ENCODE data around the gene INPP5B. TPM values are rescaled to one million over a fixed set of nuclear protein-coding genes. Genes with fewer than 3 reads are reported as not detected.

INPP5B gene
- total and polyA plus RNA-seq, 2 experiments from 2014 or later = 6.9 to 29.1 TPM

DNA sequence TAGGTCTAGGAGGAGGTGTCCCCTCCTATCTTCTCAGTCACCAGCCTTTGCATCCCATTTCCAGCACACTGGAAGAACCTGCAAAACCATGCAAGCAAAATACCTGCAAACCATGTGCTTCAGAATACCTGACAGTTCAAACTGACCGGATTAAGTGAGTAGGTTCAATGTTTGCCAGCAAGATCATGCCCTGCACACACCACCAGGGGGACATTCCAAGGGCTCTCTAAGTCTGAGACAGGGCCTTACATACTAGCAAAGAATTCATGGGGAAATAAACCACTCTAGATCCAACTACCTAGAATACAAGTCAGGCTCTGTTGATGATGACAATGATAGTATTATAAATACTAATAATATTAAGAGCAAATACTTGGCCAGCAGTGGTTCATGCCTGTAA, 27.6 kb downstream of the INPP5B start:
- no peaks in the 10 kb centered on the region for H3K27me3 Mint-ChIP-seq (ENCODE audit: insufficient read depth, low read depth, poor library complexity)
- H3K4me1 Mint-ChIP-seq = no peaks in the 10 kb centered on the region
- no peak overlapping the region for H3K4me3 Mint-ChIP-seq
- no peaks in the 10 kb centered on the region for H3K27me3 ChIP-seq (ENCODE audit: insufficient read depth)
- H3K9me2 ChIP-seq (ENCODE audit: insufficient read depth) = no peaks in the 10 kb centered on the region
- ATAC-seq = peak; percentile 91
- no peaks in the 10 kb centered on the region for H3K4me1 ChIP-seq (ENCODE audit: insufficient read depth)
- no peak overlapping the region for H2AFZ ChIP-seq
- H4K20me1 ChIP-seq (replicated peaks; ENCODE audit: insufficient read depth) = peaks cover 23% of the 10 kb centered on the region; the same call in 1 of the 2 replicates
- H3K79me2 ChIP-seq (replicated peaks; ENCODE audit: insufficient read depth) = peaks cover 57% of the 10 kb centered on the region
- H3K27ac ChIP-seq (ENCODE audit: low read depth) = no peak overlapping the region
- no peaks in the 10 kb centered on the region for H3K9me3 Mint-ChIP-seq
- TF ChIP-seq, protein P1, sequence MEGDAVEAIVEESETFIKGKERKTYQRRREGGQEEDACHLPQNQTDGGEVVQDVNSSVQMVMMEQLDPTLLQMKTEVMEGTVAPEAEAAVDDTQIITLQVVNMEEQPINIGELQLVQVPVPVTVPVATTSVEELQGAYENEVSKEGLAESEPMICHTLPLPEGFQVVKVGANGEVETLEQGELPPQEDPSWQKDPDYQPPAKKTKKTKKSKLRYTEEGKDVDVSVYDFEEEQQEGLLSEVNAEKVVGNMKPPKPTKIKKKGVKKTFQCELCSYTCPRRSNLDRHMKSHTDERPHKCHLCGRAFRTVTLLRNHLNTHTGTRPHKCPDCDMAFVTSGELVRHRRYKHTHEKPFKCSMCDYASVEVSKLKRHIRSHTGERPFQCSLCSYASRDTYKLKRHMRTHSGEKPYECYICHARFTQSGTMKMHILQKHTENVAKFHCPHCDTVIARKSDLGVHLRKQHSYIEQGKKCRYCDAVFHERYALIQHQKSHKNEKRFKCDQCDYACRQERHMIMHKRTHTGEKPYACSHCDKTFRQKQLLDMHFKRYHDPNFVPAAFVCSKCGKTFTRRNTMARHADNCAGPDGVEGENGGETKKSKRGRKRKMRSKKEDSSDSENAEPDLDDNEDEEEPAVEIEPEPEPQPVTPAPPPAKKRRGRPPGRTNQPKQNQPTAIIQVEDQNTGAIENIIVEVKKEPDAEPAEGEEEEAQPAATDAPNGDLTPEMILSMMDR (conservative IDR thresholded peaks at IDR 0.05; ENCODE audit: low read depth in 2 of 2) = peak; percentile 54 to 72
- TF ChIP-seq, protein P2, sequence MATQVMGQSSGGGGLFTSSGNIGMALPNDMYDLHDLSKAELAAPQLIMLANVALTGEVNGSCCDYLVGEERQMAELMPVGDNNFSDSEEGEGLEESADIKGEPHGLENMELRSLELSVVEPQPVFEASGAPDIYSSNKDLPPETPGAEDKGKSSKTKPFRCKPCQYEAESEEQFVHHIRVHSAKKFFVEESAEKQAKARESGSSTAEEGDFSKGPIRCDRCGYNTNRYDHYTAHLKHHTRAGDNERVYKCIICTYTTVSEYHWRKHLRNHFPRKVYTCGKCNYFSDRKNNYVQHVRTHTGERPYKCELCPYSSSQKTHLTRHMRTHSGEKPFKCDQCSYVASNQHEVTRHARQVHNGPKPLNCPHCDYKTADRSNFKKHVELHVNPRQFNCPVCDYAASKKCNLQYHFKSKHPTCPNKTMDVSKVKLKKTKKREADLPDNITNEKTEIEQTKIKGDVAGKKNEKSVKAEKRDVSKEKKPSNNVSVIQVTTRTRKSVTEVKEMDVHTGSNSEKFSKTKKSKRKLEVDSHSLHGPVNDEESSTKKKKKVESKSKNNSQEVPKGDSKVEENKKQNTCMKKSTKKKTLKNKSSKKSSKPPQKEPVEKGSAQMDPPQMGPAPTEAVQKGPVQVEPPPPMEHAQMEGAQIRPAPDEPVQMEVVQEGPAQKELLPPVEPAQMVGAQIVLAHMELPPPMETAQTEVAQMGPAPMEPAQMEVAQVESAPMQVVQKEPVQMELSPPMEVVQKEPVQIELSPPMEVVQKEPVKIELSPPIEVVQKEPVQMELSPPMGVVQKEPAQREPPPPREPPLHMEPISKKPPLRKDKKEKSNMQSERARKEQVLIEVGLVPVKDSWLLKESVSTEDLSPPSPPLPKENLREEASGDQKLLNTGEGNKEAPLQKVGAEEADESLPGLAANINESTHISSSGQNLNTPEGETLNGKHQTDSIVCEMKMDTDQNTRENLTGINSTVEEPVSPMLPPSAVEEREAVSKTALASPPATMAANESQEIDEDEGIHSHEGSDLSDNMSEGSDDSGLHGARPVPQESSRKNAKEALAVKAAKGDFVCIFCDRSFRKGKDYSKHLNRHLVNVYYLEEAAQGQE (IDR thresholded peaks at IDR 0.05; ENCODE audit: unreplicated experiment) = no peak
- no peak for TF ChIP-seq CREB1 (CRISPR knock-in tag; IDR thresholded peaks at IDR 0.05; ENCODE audit: low read depth)
- TF ChIP-seq, protein P3, sequence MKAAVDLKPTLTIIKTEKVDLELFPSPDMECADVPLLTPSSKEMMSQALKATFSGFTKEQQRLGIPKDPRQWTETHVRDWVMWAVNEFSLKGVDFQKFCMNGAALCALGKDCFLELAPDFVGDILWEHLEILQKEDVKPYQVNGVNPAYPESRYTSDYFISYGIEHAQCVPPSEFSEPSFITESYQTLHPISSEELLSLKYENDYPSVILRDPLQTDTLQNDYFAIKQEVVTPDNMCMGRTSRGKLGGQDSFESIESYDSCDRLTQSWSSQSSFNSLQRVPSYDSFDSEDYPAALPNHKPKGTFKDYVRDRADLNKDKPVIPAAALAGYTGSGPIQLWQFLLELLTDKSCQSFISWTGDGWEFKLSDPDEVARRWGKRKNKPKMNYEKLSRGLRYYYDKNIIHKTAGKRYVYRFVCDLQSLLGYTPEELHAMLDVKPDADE (IDR thresholded peaks at IDR 0.05) = no peak
- no peaks in the 10 kb centered on the region for H3F3A ChIP-seq (replicated peaks; ENCODE audit: low read depth)
- H3K4me2 ChIP-seq = no peak overlapping the region
- DNase-seq (ENCODE audit: low spot score) = peak; percentile 71
- no peaks in the 10 kb centered on the region; the same call in 2 of the 3 replicates for H3K36me3 Mint-ChIP-seq (ENCODE audit: low read depth)
- no peak overlapping the region for H3K27ac Mint-ChIP-seq
- H3K36me3 ChIP-seq (ENCODE audit: insufficient read depth) = no peaks in the 10 kb centered on the region
- no peak overlapping the region for H3K4me3 ChIP-seq

DNA sequence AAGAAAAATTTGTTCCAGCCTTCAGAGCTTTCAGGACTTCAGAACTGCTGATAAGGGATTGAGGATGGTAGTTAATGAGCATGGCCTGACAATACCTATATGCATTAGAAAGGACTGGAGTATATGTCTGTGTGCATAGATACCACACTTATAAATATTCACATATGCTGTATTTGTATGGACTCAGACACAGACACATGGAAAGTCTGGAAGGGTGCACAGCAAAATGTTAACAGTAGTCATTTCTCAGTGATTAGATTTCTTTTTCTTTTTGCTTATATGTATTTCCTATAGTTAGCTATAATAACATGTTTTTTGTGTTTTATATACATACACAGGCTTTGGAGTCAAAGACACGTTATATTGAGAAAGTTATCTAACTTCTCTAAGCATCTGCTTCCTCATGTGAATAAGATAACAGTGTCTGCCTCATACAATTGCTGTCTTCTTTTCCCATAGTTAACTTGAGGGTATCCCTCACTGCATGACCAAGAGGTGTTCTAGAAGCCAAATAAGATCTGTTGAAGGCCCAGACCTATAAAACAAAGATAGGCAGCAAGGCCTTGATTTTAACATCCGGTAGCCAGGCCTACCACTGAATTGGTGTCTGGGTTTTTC, 31.3 kb downstream of the INPP5B start:
- Mint-ChIP-seq H3K27ac (no peak overlapping the region), H3K4me1 (no peaks in the 10 kb centered on the region), H3K27me3 (ENCODE audit: insufficient read depth, low read depth, poor library complexity) (no peaks in the 10 kb centered on the region), H3K4me3 (no peak overlapping the region), H3K36me3 (ENCODE audit: low read depth) (no peaks in the 10 kb centered on the region), H3K9me3 (no peaks in the 10 kb centered on the region)
- no peak overlapping the region for H3K4me3 ChIP-seq
- no peak overlapping the region for H3K27ac ChIP-seq (ENCODE audit: low read depth)
- H4K20me1 ChIP-seq (replicated peaks; ENCODE audit: insufficient read depth) = peaks cover 25% of the 10 kb centered on the region; the same call in 1 of the 2 replicates
- no peaks in the 10 kb centered on the region for H3K27me3 ChIP-seq (ENCODE audit: insufficient read depth)
- H2AFZ ChIP-seq = no peak overlapping the region
- ATAC-seq = no peak
- H3K9me2 ChIP-seq (ENCODE audit: insufficient read depth) = no peaks in the 10 kb centered on the region
- no peaks in the 10 kb centered on the region for H3F3A ChIP-seq (replicated peaks; ENCODE audit: low read depth)
- H3K79me2 ChIP-seq (replicated peaks; ENCODE audit: insufficient read depth) = peaks cover 38% of the 10 kb centered on the region
- H3K36me3 ChIP-seq (ENCODE audit: insufficient read depth) = no peaks in the 10 kb centered on the region
- DNase-seq (ENCODE audit: low spot score) = no peak
- H3K4me1 ChIP-seq (ENCODE audit: insufficient read depth) = no peaks in the 10 kb centered on the region
- H3K4me2 ChIP-seq = no peak overlapping the region
- no peak for TF ChIP-seq STAT1 (IDR thresholded peaks at IDR 0.05; ENCODE audit: unreplicated experiment)
- no peak for TF ChIP-seq EZH2phosphoT487 (IDR thresholded peaks at IDR 0.05; ENCODE audit: unreplicated experiment)
- no peak for TF ChIP-seq POLR2AphosphoS5 (IDR thresholded peaks at IDR 0.05; ENCODE audit: low read depth)
- TF ChIP-seq, protein P2 (IDR thresholded peaks at IDR 0.05; ENCODE audit: unreplicated experiment) = no peak
- TF ChIP-seq, protein P1 (conservative IDR thresholded peaks at IDR 0.05; ENCODE audit: low read depth in 2 of 2) = no peak
- no peak for TF ChIP-seq CREB1 (CRISPR knock-in tag; IDR thresholded peaks at IDR 0.05; ENCODE audit: low read depth)
- TF ChIP-seq ZNF114 (CRISPR knock-in tag; IDR thresholded peaks at IDR 0.05) = no peak
- no peak for TF ChIP-seq ZNF331 (CRISPR knock-in tag; IDR thresholded peaks at IDR 0.05; ENCODE audit: low read depth)
